OCI-LY7 (cell line): ENCODE measurements around the gene AMIGO2. TPM values are rescaled to one million over a fixed set of nuclear protein-coding genes. Genes with fewer than 3 reads are reported as not detected.

Experiments
- BruUV-seq: library from RNA; stranded (reverse); fragments of 400-500 nt; replicated peaks from 2 replicates; lab custom pipeline; 2021; lab: Mats Ljungman, UMichigan
- CTCF ChIA-PET: fragments of 300-600 bp; sonication (Branson Sonifier 250); formaldehyde crosslinking; loops from one replicate; lab custom pipeline; 2022; ENCODE audit warnings: antibody characterized with exemption; ENCODE audit not compliant: unreplicated experiment; lab: Charles Lee
- POLR2A ChIA-PET: fragments of 300-600 bp; sonication (Branson Sonifier 250); formaldehyde crosslinking; loops from one replicate; lab custom pipeline; 2022; ENCODE audit warnings: antibody characterized with exemption; lab: Charles Lee
- DNase-seq: peaks from one replicate; pipeline ENCODE4 v3.0.0-alpha.2; 2015; ENCODE audit warnings: low spot score
- H2AFZ ChIP-seq: fragments of 200-600 bp; sonication (generic), shearing (Covaris generic); 2 replicates; pipeline ENCODE4 v1.6.1; 2014; ENCODE audit warnings: mild to moderate bottlenecking, antibody characterized with exemption, low read length, moderate library complexity
- H3K27ac ChIP-seq: fragments of 200-600 bp; sonication (generic); 2 replicates; pipeline ENCODE4 v1.5.1; 2014; ENCODE audit warnings: mixed run types, low read depth, mild to moderate bottlenecking, moderate library complexity, low read length, inconsistent platforms; ENCODE audit not compliant: poor library complexity, severe bottlenecking
- H3K36me3 ChIP-seq: fragments of 200-600 bp; sonication (generic); 2 replicates; pipeline ENCODE4 v1.6.1; 2014; ENCODE audit warnings: mild to moderate bottlenecking, antibody characterized with exemption, low read length, moderate library complexity, mixed read lengths; ENCODE audit not compliant: insufficient read depth
- H3K4me1 ChIP-seq: fragments of 200-600 bp; sonication (generic); 2 replicates; pipeline ENCODE4 v1.5.1; 2014; ENCODE audit warnings: mild to moderate bottlenecking, low read length; ENCODE audit not compliant: insufficient read depth, poor library complexity, severe bottlenecking
- H3K4me2 ChIP-seq: fragments of 200-600 bp; sonication (generic); 2 replicates; pipeline ENCODE4 v1.6.1; 2014; ENCODE audit warnings: mild to moderate bottlenecking, low read length
- H3K4me3 ChIP-seq: fragments of 200-600 bp; sonication (generic); 2 replicates; pipeline ENCODE4 v1.5.1; 2014; ENCODE audit warnings: mild to moderate bottlenecking, low read depth, low read length; ENCODE audit not compliant: poor library complexity, severe bottlenecking
- H3K79me2 ChIP-seq: fragments of 200-600 bp; sonication (generic); 2 replicates; pipeline ENCODE4 v1.6.1; 2016; ENCODE audit warnings: low read depth, mild to moderate bottlenecking, low read length, moderate library complexity, mixed read lengths; ENCODE audit not compliant: insufficient read depth
- H3K9me2 ChIP-seq: fragments of 200-600 bp; sonication (generic); 2 replicates; pipeline ENCODE4 v1.6.1; 2016; ENCODE audit warnings: mild to moderate bottlenecking, low read length, mixed read lengths; ENCODE audit not compliant: insufficient read depth
- H3K9me3 ChIP-seq: fragments of 200-600 bp; sonication (generic); 2 replicates; pipeline ENCODE4 v1.6.1; 2014; ENCODE audit warnings: mild to moderate bottlenecking, mixed run types, low read length, mixed read lengths
- H4K20me1 ChIP-seq: fragments of 200-600 bp; sonication (generic); 2 replicates; pipeline ENCODE4 v1.6.1; 2014; ENCODE audit warnings: mild to moderate bottlenecking, antibody characterized with exemption, low read length, moderate library complexity, mixed read lengths; ENCODE audit not compliant: insufficient read depth
- EZH2phosphoT487 ChIP-seq: fragments of 200-600 bp; sonication (generic); IDR thresholded peaks from 2 replicates; pipeline ENCODE4 v1.6.1; 2018; ENCODE audit warnings: low read depth, borderline replicate concordance, mild to moderate bottlenecking, mixed run types, antibody characterized with exemption, low read length, moderate library complexity, mixed read lengths
- intact Hi-C: fragments of 100-400 bp; cut with micrococcal nuclease; formaldehyde crosslinking; loops from one replicate; pipeline ENCODE4 v1.10.0; 2022; ENCODE audit not compliant: unreplicated experiment
- total RNA-seq, 2 experiments: library from RNA; depleted of rRNA in 1 of 2; stranded (reverse); fragments of >200 nt in 1 of 2; shearing (Covaris generic) in 1 of 2; gene quantifications; 2 replicates each; pipeline ENCODE4 v1.2.3, GENCODE V29; 2014 to 2022
- TF ChIP-seq, protein P1 (sequence below): fragments of 200-600 bp; sonication (generic); conservative IDR thresholded peaks from 2 replicates; pipeline ENCODE4 v1.5.1; 2014; ENCODE audit warnings: mild to moderate bottlenecking, antibody characterized with exemption, low read length, moderate library complexity, mixed read lengths

The AMIGO2 gene
- total RNA-seq, 2 experiments from 2014 or later, result not detected

DNA sequence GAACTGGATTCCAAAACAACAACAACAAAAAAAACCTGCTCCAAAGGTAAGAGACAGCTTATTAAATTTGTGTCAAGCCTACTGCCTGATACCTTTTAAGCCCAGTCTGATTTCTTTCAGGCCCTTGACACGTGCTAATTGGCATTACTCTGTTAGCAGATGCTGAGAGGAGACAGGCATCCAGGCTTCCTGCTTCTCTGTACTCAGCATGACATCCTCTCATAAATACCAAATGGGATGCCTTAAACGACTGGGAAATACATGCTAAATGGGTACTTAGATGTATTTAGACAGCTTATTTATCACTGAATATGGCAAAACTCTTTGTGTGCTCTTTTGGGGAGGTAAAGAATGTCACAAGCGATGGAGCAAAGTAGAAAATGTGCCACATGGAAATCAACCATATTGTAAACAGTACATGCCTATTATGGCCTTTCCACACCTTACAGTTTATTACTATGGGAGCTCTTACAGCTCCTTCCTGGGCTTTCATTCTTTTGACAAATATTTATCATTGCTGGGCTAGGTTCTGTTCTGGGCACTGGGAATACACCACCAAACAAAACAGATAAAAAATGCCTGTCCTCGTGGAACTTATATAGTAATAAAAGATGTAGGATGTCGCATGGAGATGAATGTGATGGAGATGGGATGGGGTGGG is 11.9 kb downstream of the AMIGO2 start:
- H3K79me2 ChIP-seq, result no peaks in the 10 kb centered on the region
- no peak overlapping the region for H3K27ac ChIP-seq
- DNase-seq, result no peak
- H3K36me3 ChIP-seq, result no peaks in the 10 kb centered on the region
- no peak overlapping the region for H3K4me3 ChIP-seq
- ChIA-PET CTCF (no interaction called here), POLR2A (interaction anchor here (0.6 to 1.1 kb wide), 4 partner anchors 69 to 288 kb away, joined by 3 to 6 read pairs (median 3); no protein-coding TSS in a partner anchor)
- TF ChIP-seq, protein P1, sequence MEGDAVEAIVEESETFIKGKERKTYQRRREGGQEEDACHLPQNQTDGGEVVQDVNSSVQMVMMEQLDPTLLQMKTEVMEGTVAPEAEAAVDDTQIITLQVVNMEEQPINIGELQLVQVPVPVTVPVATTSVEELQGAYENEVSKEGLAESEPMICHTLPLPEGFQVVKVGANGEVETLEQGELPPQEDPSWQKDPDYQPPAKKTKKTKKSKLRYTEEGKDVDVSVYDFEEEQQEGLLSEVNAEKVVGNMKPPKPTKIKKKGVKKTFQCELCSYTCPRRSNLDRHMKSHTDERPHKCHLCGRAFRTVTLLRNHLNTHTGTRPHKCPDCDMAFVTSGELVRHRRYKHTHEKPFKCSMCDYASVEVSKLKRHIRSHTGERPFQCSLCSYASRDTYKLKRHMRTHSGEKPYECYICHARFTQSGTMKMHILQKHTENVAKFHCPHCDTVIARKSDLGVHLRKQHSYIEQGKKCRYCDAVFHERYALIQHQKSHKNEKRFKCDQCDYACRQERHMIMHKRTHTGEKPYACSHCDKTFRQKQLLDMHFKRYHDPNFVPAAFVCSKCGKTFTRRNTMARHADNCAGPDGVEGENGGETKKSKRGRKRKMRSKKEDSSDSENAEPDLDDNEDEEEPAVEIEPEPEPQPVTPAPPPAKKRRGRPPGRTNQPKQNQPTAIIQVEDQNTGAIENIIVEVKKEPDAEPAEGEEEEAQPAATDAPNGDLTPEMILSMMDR, result no peak
- TF ChIP-seq EZH2phosphoT487, result no peak
- H3K9me3 ChIP-seq, result no peaks in the 10 kb centered on the region
- H3K4me2 ChIP-seq, result no peak overlapping the region
- intact Hi-C loops, result no loop called here
- H3K9me2 ChIP-seq, result no peaks in the 10 kb centered on the region
- H2AFZ ChIP-seq, result no peak overlapping the region
- no peaks in the 10 kb centered on the region for H3K4me1 ChIP-seq
- H4K20me1 ChIP-seq, result no peaks in the 10 kb centered on the region
- BruUV-seq, result no TSS peak

GRCh38 chr12:47067176-47067575 is 12.6 kb downstream of the AMIGO2 start:
- no peaks in the 10 kb centered on the region for H3K79me2 ChIP-seq
- ChIA-PET CTCF (no interaction called here), POLR2A (no interaction called here)
- H4K20me1 ChIP-seq, result no peaks in the 10 kb centered on the region
- no peaks in the 10 kb centered on the region for H3K9me3 ChIP-seq
- no peak overlapping the region for H2AFZ ChIP-seq
- no TSS peak for BruUV-seq
- DNase-seq, result no peak
- H3K4me2 ChIP-seq, result no peak overlapping the region
- H3K9me2 ChIP-seq, result no peaks in the 10 kb centered on the region
- no peak overlapping the region for H3K27ac ChIP-seq
- intact Hi-C loops, result no loop called here
- TF ChIP-seq, protein P1, result no peak
- no peak for TF ChIP-seq EZH2phosphoT487
- H3K4me3 ChIP-seq, result no peak overlapping the region
- H3K36me3 ChIP-seq, result no peaks in the 10 kb centered on the region
- H3K4me1 ChIP-seq, result no peaks in the 10 kb centered on the region

DNA sequence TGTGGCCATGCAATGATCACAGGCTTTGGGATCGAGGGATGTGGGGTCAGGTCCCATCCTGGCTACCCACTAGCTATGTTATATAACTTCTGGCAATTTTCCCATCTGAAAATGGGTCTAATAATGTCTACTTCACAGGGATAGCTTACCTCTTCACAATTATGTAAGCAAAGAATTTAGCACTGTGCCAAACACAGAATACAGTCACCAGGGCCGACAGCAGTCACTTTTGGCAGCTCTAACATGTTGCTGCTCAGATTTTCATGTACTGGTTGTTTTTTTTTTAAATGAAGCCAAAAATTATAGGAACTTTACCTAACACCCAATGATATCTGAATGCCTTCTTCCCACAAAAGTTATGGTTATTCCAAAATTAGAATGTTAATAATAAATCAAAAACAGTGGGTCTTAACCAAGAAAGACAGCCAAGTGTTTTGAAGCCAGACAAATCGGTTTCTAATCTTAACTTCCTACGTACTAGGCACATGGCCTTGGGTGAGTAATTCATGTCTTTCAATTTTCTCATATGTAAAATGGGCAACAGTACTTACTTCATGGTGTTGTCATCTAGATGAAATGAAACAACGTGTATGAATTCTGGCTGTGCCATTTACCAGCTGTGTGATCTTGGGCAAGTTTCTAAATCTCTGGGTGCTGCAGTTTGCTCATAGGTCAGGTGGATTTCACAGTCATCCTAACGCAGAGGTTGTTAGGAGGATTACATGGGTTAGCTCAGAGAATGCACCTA is 13.3 kb downstream of the AMIGO2 start:
- no peaks in the 10 kb centered on the region for H3K9me2 ChIP-seq
- TF ChIP-seq EZH2phosphoT487, result no peak
- TF ChIP-seq, protein P1, result no peak
- no peak overlapping the region for H2AFZ ChIP-seq
- no TSS peak for BruUV-seq
- no peaks in the 10 kb centered on the region for H4K20me1 ChIP-seq
- DNase-seq, result no peak
- H3K4me3 ChIP-seq, result no peak overlapping the region
- H3K4me1 ChIP-seq, result no peaks in the 10 kb centered on the region
- H3K9me3 ChIP-seq, result no peaks in the 10 kb centered on the region
- no peak overlapping the region for H3K4me2 ChIP-seq
- POLR2A ChIA-PET, result interaction anchor here (1.2 kb wide), 1 partner anchor 13 kb away, joined by 5 read pairs; the partner anchor contains the start of genes AMIGO2 and PCED1B
- H3K79me2 ChIP-seq, result no peaks in the 10 kb centered on the region
- no peak overlapping the region for H3K27ac ChIP-seq
- intact Hi-C loops, result no loop called here
- CTCF ChIA-PET, result no interaction called here
- no peaks in the 10 kb centered on the region for H3K36me3 ChIP-seq
